GM19099 (cell line): ENCODE measurements around the gene LRP1B.

Source experiments
- POLR2A ChIP-seq: IDR thresholded peaks from 3 replicates; pipeline ENCODE4 v1.6.1; 2011; ENCODE audit warnings: low read depth; ENCODE audit not compliant: insufficient read length; ENCODE audit errors: extremely low read depth

Gene LRP1B

GRCh38 chr2:140384946-140385345 is 1745.9 kb downstream of the LRP1B start:
- no peak for TF ChIP-seq POLR2A

- no peak for TF ChIP-seq POLR2A
Observed at GRCh38 chr2:140383781-140384180, 1747.0 kb downstream of the LRP1B start.

GRCh38 chr2:140376686-140377085 is 1754.1 kb downstream of the LRP1B start:
- no peak for TF ChIP-seq POLR2A

- TF ChIP-seq POLR2A, result no peak
Observed at GRCh38 chr2:140363131-140363530, 1767.7 kb downstream of the LRP1B start.

GRCh38 chr2:140362361-140362760 is 1768.5 kb downstream of the LRP1B start:
- no peak for TF ChIP-seq POLR2A

GRCh38 chr2:140359056-140359771 is 1771.6 kb downstream of the LRP1B start:
- TF ChIP-seq POLR2A, result no peak

GRCh38 chr2:140356697-140357096 is 1774.1 kb downstream of the LRP1B start:
- no peak for TF ChIP-seq POLR2A

GRCh38 chr2:140355511-140356090 is 1775.2 kb downstream of the LRP1B start:
- TF ChIP-seq POLR2A, result no peak

GRCh38 chr2:140354544-140354943 is 1776.3 kb downstream of the LRP1B start:
- no peak for TF ChIP-seq POLR2A

- no peak for TF ChIP-seq POLR2A
Observed at GRCh38 chr2:140353541-140353940, 1777.3 kb downstream of the LRP1B start.

- no peak for TF ChIP-seq POLR2A
Observed at GRCh38 chr2:140351692-140352091, 1779.1 kb downstream of the LRP1B start.

- no peak for TF ChIP-seq POLR2A
Observed at GRCh38 chr2:140349695-140350094, 1781.1 kb downstream of the LRP1B start.

- TF ChIP-seq POLR2A, result no peak
Observed at GRCh38 chr2:140348826-140349225, 1782.0 kb downstream of the LRP1B start.

- no peak for TF ChIP-seq POLR2A
Observed at GRCh38 chr2:140344838-140345237, 1786.0 kb downstream of the LRP1B start.

- TF ChIP-seq POLR2A, result no peak
Observed at GRCh38 chr2:140338795-140339194, 1792.0 kb downstream of the LRP1B start.

GRCh38 chr2:140337061-140337460 is 1793.8 kb downstream of the LRP1B start:
- TF ChIP-seq POLR2A, result no peak
